Tibial nerve (tissue), 3 donors: ENCODE measurements around the gene TMEM222.

Source experiments
- POLR2A ChIP-seq, 2 donors: fragments of 450-650 bp; IDR thresholded peaks; one replicate each; pipeline ENCODE4 v1.6.1; 2017; ENCODE audit warnings: antibody characterized with exemption in 2 of 2, mild to moderate bottlenecking in 2 of 2, moderate library complexity in 2 of 2
- TF ChIP-seq, protein P1 (sequence below), 5 experiments: fragments of 200-600 bp in 3 of 5; fragments of 450-650 bp in 2 of 5; sonication (generic) in 3 of 5; IDR thresholded peaks; one replicate each; pipeline ENCODE4 v1.5.1; 2016 to 2019; ENCODE audit warnings: antibody characterized with exemption in 5 of 5, mild to moderate bottlenecking in 3 of 5, moderate library complexity in 2 of 5

DNA sequence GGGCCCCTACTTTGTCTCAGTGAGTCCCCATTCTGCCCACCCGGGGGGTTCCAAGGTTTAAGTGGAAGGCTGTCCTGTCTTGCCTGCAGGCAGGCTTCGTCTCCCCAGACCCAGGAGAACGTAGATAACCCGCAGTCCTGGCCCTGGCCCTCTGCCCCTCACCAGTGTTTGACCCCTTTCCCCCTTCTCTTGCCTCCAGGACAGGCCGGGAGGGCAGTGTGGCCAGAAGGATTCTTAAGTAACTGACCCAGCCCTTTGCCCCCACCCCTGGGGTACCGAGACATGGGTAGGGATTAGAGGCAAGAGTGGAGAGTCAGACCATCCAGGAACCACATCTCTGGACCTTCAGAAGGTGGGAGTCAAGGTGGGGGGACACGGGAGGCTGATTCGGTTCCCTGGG lies 8.8 kb downstream of the TMEM222 start:
- TF ChIP-seq POLR2A (IDR thresholded peaks at IDR 0.05) = no peak
- TF ChIP-seq, protein P1, sequence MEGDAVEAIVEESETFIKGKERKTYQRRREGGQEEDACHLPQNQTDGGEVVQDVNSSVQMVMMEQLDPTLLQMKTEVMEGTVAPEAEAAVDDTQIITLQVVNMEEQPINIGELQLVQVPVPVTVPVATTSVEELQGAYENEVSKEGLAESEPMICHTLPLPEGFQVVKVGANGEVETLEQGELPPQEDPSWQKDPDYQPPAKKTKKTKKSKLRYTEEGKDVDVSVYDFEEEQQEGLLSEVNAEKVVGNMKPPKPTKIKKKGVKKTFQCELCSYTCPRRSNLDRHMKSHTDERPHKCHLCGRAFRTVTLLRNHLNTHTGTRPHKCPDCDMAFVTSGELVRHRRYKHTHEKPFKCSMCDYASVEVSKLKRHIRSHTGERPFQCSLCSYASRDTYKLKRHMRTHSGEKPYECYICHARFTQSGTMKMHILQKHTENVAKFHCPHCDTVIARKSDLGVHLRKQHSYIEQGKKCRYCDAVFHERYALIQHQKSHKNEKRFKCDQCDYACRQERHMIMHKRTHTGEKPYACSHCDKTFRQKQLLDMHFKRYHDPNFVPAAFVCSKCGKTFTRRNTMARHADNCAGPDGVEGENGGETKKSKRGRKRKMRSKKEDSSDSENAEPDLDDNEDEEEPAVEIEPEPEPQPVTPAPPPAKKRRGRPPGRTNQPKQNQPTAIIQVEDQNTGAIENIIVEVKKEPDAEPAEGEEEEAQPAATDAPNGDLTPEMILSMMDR (IDR thresholded peaks at IDR 0.05) = no peak
